K562 (cell line): ENCODE measurements around the gene MSL3. TPM values are rescaled to one million over a fixed set of nuclear protein-coding genes. Genes with fewer than 3 reads are reported as not detected.

Source experiments
- CEBPG ChIP-seq, 3 experiments: fragments of 200-800 bp in 1 of 3; sonication (Bioruptor generic) in 1 of 3; sonication (generic) in 1 of 3; formaldehyde crosslinking in 1 of 3; IDR thresholded peaks in 2 of 3; conservative IDR thresholded peaks in 1 of 3; 2 replicates each; pipeline versions ENCODE4 v1.6.1 to v1.8.0; 2016 to 2022; ENCODE audit warnings: missing compliant biosample characterization in 2 of 3, missing genetic modification characterization in 2 of 3, mild to moderate bottlenecking in 1 of 3, missing genetic modification reagents in 1 of 3
- ELF2 ChIP-seq: fragments of 250-450 bp; sonication (Bioruptor Pico); IDR thresholded peaks from 2 replicates; pipeline ENCODE4 v1.5.0; 2021; ENCODE audit warnings: mild to moderate bottlenecking
- ESRRA ChIP-seq: fragments of 450-650 bp; IDR thresholded peaks from 2 replicates; pipeline ENCODE4 v1.6.1; 2014; ENCODE audit warnings: low read depth, mild to moderate bottlenecking, moderate library complexity, borderline replicate concordance
- KAT2B ChIP-seq: IDR thresholded peaks from one replicate; pipeline ENCODE4 v1.6.1; 2012; ENCODE audit warnings: low read depth, mild to moderate bottlenecking, control low read depth, inconsistent platforms, low read length, moderate library complexity
- MBD2 ChIP-seq: sonication (generic); IDR thresholded peaks from 2 replicates; pipeline ENCODE4 v1.6.1; 2016; ENCODE audit warnings: low read depth, borderline replicate concordance
- PTRF ChIP-seq: fragments of 450-650 bp; IDR thresholded peaks from 2 replicates; pipeline ENCODE4 v1.6.1; 2016; ENCODE audit warnings: mild to moderate bottlenecking, missing genetic modification characterization, missing compliant biosample characterization
- PURB ChIP-seq: sonication (generic); formaldehyde crosslinking; IDR thresholded peaks from 2 replicates; pipeline ENCODE4 v1.9.0; 2021; ENCODE audit warnings: low read depth, mild to moderate bottlenecking, missing genetic modification reagents
- RBM34 ChIP-seq: fragments of 200-400 bp; formaldehyde crosslinking; IDR thresholded peaks from 2 replicates; pipeline ENCODE4 v1.6.1; 2018; ENCODE audit warnings: low read length, borderline replicate concordance; ENCODE audit not compliant: insufficient read depth
- SIRT6 ChIP-seq: IDR thresholded peaks from one replicate; pipeline ENCODE4 v1.6.1; 2012; ENCODE audit warnings: low read depth, mild to moderate bottlenecking, control low read depth, inconsistent platforms, low read length, moderate library complexity
- ZBTB2 ChIP-seq: fragments of 450-650 bp; IDR thresholded peaks from 2 replicates; pipeline ENCODE4 v1.6.1; 2016; ENCODE audit warnings: antibody characterized with exemption
- ZEB2 ChIP-seq: fragments of 450-650 bp; IDR thresholded peaks from 2 replicates; pipeline ENCODE4 v1.6.1; 2016
- ZNF121 ChIP-seq: sonication (generic); formaldehyde crosslinking; conservative IDR thresholded peaks from 2 replicates; pipeline ENCODE4 v1.8.0; 2022; ENCODE audit warnings: missing genetic modification reagents
- ZNF668 ChIP-seq: fragments of 250-450 bp; sonication (Bioruptor Pico); IDR thresholded peaks from 2 replicates; pipeline ENCODE4 v1.8.0; 2022; ENCODE audit warnings: mild to moderate bottlenecking, inconsistent platforms
- polyA plus RNA-seq, 8 experiments: library from polyadenylated mRNA; depleted of rRNA in 4 of 8; stranded (reverse) in 5 of 8; unstranded in 3 of 8; fragments of >200 nt; fragmentation: Nextera tagmentation in 2 of 8; fragmentation: Illumina TruSeq in 1 of 8; extraction: Ambion mirVana in 2 of 8; extraction: Trizol in 1 of 8; gene quantifications; 2 replicates each; pipeline versions ENCODE4 v1.2.1 to v1.2.3, GENCODE V29; 2011 to 2014; ENCODE audit warnings: inconsistent platforms in 1 of 8, missing spikeins in 1 of 8
- total RNA-seq, 7 experiments: library from RNA; depleted of rRNA in 6 of 7; stranded (reverse); fragments of >200 nt in 6 of 7; fragmentation: Illumina TruSeq in 2 of 7; extraction: Trizol in 2 of 7; gene quantifications; 2 replicates each; pipeline versions ENCODE4 v1.2.1 to v1.2.3, GENCODE V29; 2011 to 2021; ENCODE audit warnings: low replicate concordance in 1 of 7
- TF ChIP-seq, protein P1 (sequence below): fragments of 250-450 bp; sonication (Bioruptor Pico); IDR thresholded peaks from 2 replicates; pipeline ENCODE4 v1.4.0; 2020
- TF ChIP-seq, protein P2 (sequence below): sonication (generic); formaldehyde crosslinking; IDR thresholded peaks from 2 replicates; pipeline ENCODE4 v1.8.0; 2022; ENCODE audit warnings: mild to moderate bottlenecking, missing genetic modification reagents
- TF ChIP-seq, protein P3 (sequence below): fragments of 450-650 bp; IDR thresholded peaks from 2 replicates; pipeline ENCODE4 v1.6.1; 2018; ENCODE audit warnings: mild to moderate bottlenecking, low read depth; ENCODE audit not compliant: partially characterized antibody

Gene MSL3
- total and polyA plus RNA-seq, 9 of the 15 experiments (the other 6 are each of a cell fraction or from before 2014, with no cell fraction given) = 21.3 to 39.9 (median 27.1) TPM

GRCh38 chrX:11757719-11758399 is at the start of gene MSL3 (continued):
- TF ChIP-seq ZBTB2 = no peak
- TF ChIP-seq, protein P1, sequence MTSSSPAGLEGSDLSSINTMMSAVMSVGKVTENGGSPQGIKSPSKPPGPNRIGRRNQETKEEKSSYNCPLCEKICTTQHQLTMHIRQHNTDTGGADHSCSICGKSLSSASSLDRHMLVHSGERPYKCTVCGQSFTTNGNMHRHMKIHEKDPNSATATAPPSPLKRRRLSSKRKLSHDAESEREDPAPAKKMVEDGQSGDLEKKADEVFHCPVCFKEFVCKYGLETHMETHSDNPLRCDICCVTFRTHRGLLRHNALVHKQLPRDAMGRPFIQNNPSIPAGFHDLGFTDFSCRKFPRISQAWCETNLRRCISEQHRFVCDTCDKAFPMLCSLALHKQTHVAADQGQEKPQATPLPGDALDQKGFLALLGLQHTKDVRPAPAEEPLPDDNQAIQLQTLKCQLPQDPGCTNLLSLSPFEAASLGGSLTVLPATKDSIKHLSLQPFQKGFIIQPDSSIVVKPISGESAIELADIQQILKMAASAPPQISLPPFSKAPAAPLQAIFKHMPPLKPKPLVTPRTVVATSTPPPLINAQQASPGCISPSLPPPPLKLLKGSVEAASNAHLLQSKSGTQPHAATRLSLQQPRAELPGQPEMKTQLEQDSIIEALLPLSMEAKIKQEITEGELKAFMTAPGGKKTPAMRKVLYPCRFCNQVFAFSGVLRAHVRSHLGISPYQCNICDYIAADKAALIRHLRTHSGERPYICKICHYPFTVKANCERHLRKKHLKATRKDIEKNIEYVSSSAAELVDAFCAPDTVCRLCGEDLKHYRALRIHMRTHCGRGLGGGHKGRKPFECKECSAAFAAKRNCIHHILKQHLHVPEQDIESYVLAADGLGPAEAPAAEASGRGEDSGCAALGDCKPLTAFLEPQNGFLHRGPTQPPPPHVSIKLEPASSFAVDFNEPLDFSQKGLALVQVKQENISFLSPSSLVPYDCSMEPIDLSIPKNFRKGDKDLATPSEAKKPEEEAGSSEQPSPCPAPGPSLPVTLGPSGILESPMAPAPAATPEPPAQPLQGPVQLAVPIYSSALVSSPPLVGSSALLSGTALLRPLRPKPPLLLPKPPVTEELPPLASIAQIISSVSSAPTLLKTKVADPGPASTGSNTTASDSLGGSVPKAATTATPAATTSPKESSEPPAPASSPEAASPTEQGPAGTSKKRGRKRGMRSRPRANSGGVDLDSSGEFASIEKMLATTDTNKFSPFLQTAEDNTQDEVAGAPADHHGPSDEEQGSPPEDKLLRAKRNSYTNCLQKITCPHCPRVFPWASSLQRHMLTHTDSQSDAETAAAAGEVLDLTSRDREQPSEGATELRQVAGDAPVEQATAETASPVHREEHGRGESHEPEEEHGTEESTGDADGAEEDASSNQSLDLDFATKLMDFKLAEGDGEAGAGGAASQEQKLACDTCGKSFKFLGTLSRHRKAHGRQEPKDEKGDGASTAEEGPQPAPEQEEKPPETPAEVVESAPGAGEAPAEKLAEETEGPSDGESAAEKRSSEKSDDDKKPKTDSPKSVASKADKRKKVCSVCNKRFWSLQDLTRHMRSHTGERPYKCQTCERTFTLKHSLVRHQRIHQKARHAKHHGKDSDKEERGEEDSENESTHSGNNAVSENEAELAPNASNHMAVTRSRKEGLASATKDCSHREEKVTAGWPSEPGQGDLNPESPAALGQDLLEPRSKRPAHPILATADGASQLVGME (CRISPR knock-in tag) = no peak
- no peak for TF ChIP-seq ZEB2
- TF ChIP-seq ZNF121 (CRISPR knock-in tag) = no peak
- TF ChIP-seq SIRT6 = no peak
- TF ChIP-seq PURB = no peak
- no peak for TF ChIP-seq ELF2
- TF ChIP-seq, protein P2, sequence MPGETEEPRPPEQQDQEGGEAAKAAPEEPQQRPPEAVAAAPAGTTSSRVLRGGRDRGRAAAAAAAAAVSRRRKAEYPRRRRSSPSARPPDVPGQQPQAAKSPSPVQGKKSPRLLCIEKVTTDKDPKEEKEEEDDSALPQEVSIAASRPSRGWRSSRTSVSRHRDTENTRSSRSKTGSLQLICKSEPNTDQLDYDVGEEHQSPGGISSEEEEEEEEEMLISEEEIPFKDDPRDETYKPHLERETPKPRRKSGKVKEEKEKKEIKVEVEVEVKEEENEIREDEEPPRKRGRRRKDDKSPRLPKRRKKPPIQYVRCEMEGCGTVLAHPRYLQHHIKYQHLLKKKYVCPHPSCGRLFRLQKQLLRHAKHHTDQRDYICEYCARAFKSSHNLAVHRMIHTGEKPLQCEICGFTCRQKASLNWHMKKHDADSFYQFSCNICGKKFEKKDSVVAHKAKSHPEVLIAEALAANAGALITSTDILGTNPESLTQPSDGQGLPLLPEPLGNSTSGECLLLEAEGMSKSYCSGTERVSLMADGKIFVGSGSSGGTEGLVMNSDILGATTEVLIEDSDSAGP = no peak
- TF ChIP-seq KAT2B = no peak
- TF ChIP-seq CEBPG (CRISPR knock-in tag; IDR thresholded peaks at IDR 0.05) = no peak
- TF ChIP-seq CEBPG (tag; conservative IDR thresholded peaks at IDR 0.05 in 1 of 2, IDR thresholded peaks at IDR 0.05 in 1 of 2) = no peak
- no peak for TF ChIP-seq ZNF668 (CRISPR knock-in tag)
- no peak for TF ChIP-seq MBD2
- TF ChIP-seq, protein P3, sequence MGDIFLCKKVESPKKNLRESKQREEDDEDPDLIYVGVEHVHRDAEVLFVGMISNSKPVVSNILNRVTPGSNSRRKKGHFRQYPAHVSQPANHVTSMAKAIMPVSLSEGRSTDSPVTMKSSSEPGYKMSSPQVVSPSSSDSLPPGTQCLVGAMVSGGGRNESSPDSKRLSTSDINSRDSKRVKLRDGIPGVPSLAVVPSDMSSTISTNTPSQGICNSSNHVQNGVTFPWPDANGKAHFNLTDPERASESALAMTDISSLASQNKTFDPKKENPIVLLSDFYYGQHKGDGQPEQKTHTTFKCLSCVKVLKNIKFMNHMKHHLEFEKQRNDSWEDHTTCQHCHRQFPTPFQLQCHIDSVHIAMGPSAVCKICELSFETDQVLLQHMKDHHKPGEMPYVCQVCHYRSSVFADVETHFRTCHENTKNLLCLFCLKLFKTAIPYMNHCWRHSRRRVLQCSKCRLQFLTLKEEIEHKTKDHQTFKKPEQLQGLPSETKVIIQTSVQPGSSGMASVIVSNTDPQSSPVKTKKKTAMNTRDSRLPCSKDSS = no peak
- TF ChIP-seq RBM34 = no peak
- TF ChIP-seq ESRRA = no peak
- no peak for TF ChIP-seq PTRF
